Testis (tissue), 3 donors: Measurements from ENCODE around the gene HIPK3. TPM values are rescaled to one million over a fixed set of nuclear protein-coding genes. Genes with fewer than 3 reads are reported as not detected.

Source experiments
- DNase-seq: peaks from one replicate; pipeline ENCODE4 v3.0.0-alpha.2; 2019
- H3K27ac ChIP-seq, 2 donors: fragments of 200-600 bp; sonication (generic); one replicate each; pipeline ENCODE4 v1.5.1; 2019
- H3K27me3 ChIP-seq: fragments of 200-600 bp; sonication (generic); one replicate; pipeline ENCODE4 v1.5.1; 2019
- H3K36me3 ChIP-seq: fragments of 200-600 bp; sonication (generic); one replicate; pipeline ENCODE4 v1.5.1; 2017; ENCODE audit warnings: low read depth; ENCODE audit errors: missing control alignments
- H3K4me1 ChIP-seq: fragments of 200-600 bp; sonication (generic); one replicate; pipeline ENCODE4 v1.5.1; 2019
- H3K4me3 ChIP-seq, 2 donors: fragments of 200-600 bp; sonication (generic); one replicate each; pipeline ENCODE4 v1.5.1; 2017 to 2019
- H3K9me3 ChIP-seq: fragments of 200-600 bp; sonication (generic); one replicate; pipeline ENCODE4 v1.5.1; 2017
- POLR2A ChIP-seq: fragments of 450-650 bp; IDR thresholded peaks from one replicate; pipeline ENCODE4 v1.6.1; 2017; ENCODE audit warnings: antibody characterized with exemption, mild to moderate bottlenecking, moderate library complexity
- WGBS, 2 donors: methylation state at CpG; one replicate each; pipeline ENCODE4 v1.1.5; 2018; 5-methylcytosine and 5-hydroxymethylcytosine counted together
- intact Hi-C: fragments of 100-400 bp; cut with DNase I; formaldehyde crosslinking; loops from one replicate; pipeline ENCODE4 v1.15.1; 2023; ENCODE audit warnings: low total_unique reads
- polyA plus RNA-seq: library from polyadenylated mRNA; stranded (reverse); fragments of 350-450 nt; fragmentation: Illumina TruSeq; extraction: RNeasy Lipid Tissue Mini Kit (QIAGEN cat#74804); gene quantifications from one replicate; pipeline ENCODE4 v1.2.3, GENCODE V29; 2014; ENCODE audit warnings: low read depth, low replicate concordance; ENCODE audit not compliant: insufficient read depth
- total RNA-seq, 2 donors: library from RNA; depleted of rRNA; stranded (reverse); fragments of >200 nt; gene quantifications; one replicate each; pipeline ENCODE4 v1.2.3, GENCODE V29; 2016
- TF ChIP-seq, protein P1 (sequence below), 3 experiments: fragments of 450-650 bp in 2 of 3; fragments of 200-600 bp in 1 of 3; sonication (generic) in 1 of 3; IDR thresholded peaks; one replicate each; pipeline ENCODE4 v1.5.1; 2016 to 2019; ENCODE audit warnings: antibody characterized with exemption in 3 of 3, mild to moderate bottlenecking in 2 of 3, moderate library complexity in 1 of 3

Gene HIPK3
- total and polyA plus RNA-seq, 3 donors from 2014 or later, result 47.6 to 90.2 (median 86.3) TPM

DNA sequence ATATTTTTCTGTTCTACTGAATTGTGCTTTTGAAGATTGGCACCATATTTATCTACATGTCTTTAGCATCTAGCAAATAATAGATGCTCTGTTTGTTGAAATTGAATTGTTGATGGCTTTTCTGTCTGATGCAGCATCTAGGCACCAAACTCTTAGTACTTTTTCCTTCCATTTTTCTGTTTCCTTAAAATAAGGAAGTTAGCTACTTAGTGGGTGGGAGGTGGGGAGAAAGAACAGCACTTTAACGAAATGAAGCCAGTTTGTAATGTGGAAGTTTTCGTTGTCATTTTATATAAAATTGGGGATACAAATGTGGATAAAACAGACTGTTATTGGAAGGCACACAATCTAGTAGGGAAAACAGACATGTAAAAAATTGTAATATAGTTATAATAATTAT is 76.6 kb downstream of the HIPK3 start:
- Histone ChIP-seq H3K27me3 (no peaks in the 10 kb centered on the region), H3K9me3 (no peaks in the 10 kb centered on the region), H3K4me3 (no peak overlapping the region), H3K36me3 (no peaks in the 10 kb centered on the region), H3K27ac (no peak overlapping the region), H3K4me1 (no peaks in the 10 kb centered on the region)
- no peak for DNase-seq
- 79 to 89% methylated on average over 2 of the region's 2 CpGs for whole genome bisulfite sequencing, 2 donors
- intact Hi-C loops, result loop anchor here (10.0 kb wide), 1 partner anchor 169 kb away; the partner anchor contains the start of gene CSTF3
- TF ChIP-seq, protein P1, sequence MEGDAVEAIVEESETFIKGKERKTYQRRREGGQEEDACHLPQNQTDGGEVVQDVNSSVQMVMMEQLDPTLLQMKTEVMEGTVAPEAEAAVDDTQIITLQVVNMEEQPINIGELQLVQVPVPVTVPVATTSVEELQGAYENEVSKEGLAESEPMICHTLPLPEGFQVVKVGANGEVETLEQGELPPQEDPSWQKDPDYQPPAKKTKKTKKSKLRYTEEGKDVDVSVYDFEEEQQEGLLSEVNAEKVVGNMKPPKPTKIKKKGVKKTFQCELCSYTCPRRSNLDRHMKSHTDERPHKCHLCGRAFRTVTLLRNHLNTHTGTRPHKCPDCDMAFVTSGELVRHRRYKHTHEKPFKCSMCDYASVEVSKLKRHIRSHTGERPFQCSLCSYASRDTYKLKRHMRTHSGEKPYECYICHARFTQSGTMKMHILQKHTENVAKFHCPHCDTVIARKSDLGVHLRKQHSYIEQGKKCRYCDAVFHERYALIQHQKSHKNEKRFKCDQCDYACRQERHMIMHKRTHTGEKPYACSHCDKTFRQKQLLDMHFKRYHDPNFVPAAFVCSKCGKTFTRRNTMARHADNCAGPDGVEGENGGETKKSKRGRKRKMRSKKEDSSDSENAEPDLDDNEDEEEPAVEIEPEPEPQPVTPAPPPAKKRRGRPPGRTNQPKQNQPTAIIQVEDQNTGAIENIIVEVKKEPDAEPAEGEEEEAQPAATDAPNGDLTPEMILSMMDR (IDR thresholded peaks at IDR 0.05), result no peak
- no peak for TF ChIP-seq POLR2A

DNA sequence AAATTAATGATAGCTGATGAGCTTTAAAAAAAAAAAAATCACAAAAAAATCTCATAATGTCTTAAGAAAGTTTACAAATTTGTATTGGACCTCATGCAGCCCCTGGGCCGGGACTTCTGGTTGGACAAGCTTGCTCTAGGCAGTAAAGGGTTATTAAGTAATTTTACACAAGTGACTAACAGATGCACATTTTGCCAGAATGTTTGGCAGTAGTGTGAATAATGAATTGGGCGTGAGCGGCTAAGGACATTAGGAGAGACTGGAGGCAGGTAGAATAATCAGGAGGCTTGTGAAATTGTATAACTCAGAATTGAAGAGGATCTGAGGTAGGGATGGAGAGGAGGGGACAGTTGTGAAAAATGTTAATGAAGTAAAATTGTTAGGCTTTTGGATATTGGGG is 77.4 kb downstream of the HIPK3 start:
- no peak for DNase-seq
- Histone ChIP-seq H3K27me3 (no peaks in the 10 kb centered on the region), H3K36me3 (no peaks in the 10 kb centered on the region), H3K4me1 (no peaks in the 10 kb centered on the region), H3K27ac (no peak overlapping the region), H3K9me3 (no peaks in the 10 kb centered on the region), H3K4me3 (no peak overlapping the region)
- intact Hi-C loops, result loop anchor here (10.0 kb wide), 1 partner anchor 170 kb away; the partner anchor contains the start of gene CSTF3
- 90 to 93% methylated on average over 3 of the region's 3 CpGs for WGBS, 2 donors
- TF ChIP-seq POLR2A, result no peak
- TF ChIP-seq, protein P1 (IDR thresholded peaks at IDR 0.05), result no peak

DNA sequence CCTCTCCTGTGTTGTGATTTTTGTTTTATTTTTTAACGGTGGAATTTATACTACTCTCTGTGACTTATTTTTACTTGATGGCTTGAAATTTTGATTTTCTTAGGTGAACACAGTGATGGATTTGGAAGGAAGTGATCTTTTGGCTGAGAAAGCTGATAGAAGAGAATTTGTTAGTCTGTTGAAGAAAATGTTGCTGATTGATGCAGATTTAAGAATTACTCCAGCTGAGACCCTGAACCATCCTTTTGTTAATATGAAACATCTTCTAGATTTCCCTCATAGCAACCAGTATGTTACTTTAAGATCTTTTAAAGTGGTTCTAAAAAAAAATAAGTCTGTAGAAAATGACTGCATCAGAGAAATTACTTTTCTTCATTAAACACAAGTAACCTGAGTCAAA is 82.1 kb downstream of the HIPK3 start:
- H3K27me3 ChIP-seq, result no peaks in the 10 kb centered on the region
- WGBS, 2 donors, result 86 to 87% methylated on average over 1 of the region's 1 CpG
- TF ChIP-seq, protein P1 (IDR thresholded peaks at IDR 0.05), result no peak
- no peak for TF ChIP-seq POLR2A
- H3K4me3 ChIP-seq, result no peak overlapping the region
- no peak overlapping the region for H3K27ac ChIP-seq
- no peaks in the 10 kb centered on the region for H3K9me3 ChIP-seq
- no peak for DNase-seq
- intact Hi-C loops, result loop anchor here (10.0 kb wide), 1 partner anchor 174 kb away; the partner anchor contains the start of gene CSTF3
- no peaks in the 10 kb centered on the region for H3K36me3 ChIP-seq
- no peaks in the 10 kb centered on the region for H3K4me1 ChIP-seq

GRCh38 chr11:33344611-33345010 is 87.4 kb downstream of the HIPK3 start:
- intact Hi-C loops, result no loop called here
- no peak for DNase-seq
- H3K27ac ChIP-seq, result no peak overlapping the region
- H3K36me3 ChIP-seq, result no peaks in the 10 kb centered on the region
- no peak overlapping the region for H3K4me3 ChIP-seq
- H3K4me1 ChIP-seq, result no peaks in the 10 kb centered on the region
- no peaks in the 10 kb centered on the region for H3K27me3 ChIP-seq
- H3K9me3 ChIP-seq, result no peaks in the 10 kb centered on the region
- 46 to 54% methylated on average over 2 of the region's 2 CpGs for WGBS, 2 donors
- TF ChIP-seq, protein P1 (IDR thresholded peaks at IDR 0.05), result no peak
- TF ChIP-seq POLR2A, result no peak

GRCh38 chr11:33347490-33348125 is 90.4 kb downstream of the HIPK3 start:
- no peaks in the 10 kb centered on the region for H3K36me3 ChIP-seq
- H3K9me3 ChIP-seq, result no peaks in the 10 kb centered on the region
- no peaks in the 10 kb centered on the region for H3K27me3 ChIP-seq
- H3K27ac ChIP-seq, result no peak overlapping the region
- WGBS, 2 donors, result 62 to 64% methylated on average over 2 of the region's 2 CpGs
- no peak overlapping the region for H3K4me3 ChIP-seq
- DNase-seq, result no peak
- intact Hi-C loops, result no loop called here
- TF ChIP-seq, protein P1 (IDR thresholded peaks at IDR 0.05), result no peak
- no peak for TF ChIP-seq POLR2A
- no peaks in the 10 kb centered on the region for H3K4me1 ChIP-seq
